Right atrium auricular region (tissue), 2 donors: ENCODE measurements around the gene MDP1. TPM values are rescaled to one million over a fixed set of nuclear protein-coding genes. Genes with fewer than 3 reads are reported as not detected.

Experiments
- DNase-seq: peaks from one replicate; pipeline ENCODE4 v3.0.0-alpha.2; 2019; ENCODE audit warnings: low spot score
- H3K27ac ChIP-seq, 2 donors: fragments of 200-600 bp; sonication (generic); 1 replicate in 1 of 2; 2 replicates in 1 of 2; pipeline ENCODE4 v1.5.1; 2016 to 2019
- H3K27me3 ChIP-seq, 2 donors: fragments of 200-600 bp; sonication (generic); one replicate each; pipeline versions ENCODE4 v1.5.1 to v1.6.0; 2017 to 2019
- H3K36me3 ChIP-seq: fragments of 200-600 bp; sonication (generic); one replicate; pipeline ENCODE4 v1.5.1; 2016
- H3K4me1 ChIP-seq, 2 donors: fragments of 200-600 bp; sonication (generic); one replicate each; pipeline versions ENCODE4 v1.5.1 to v1.6.0; 2017 to 2019
- H3K4me3 ChIP-seq, 2 donors: fragments of 200-600 bp; sonication (generic); 1 replicate in 1 of 2; 2 replicates in 1 of 2; pipeline ENCODE4 v1.5.1; 2017 to 2019; ENCODE audit warnings: mild to moderate bottlenecking in 1 of 2, moderate library complexity in 1 of 2
- H3K9me3 ChIP-seq, 2 donors: fragments of 200-600 bp; sonication (generic); one replicate each; pipeline ENCODE4 v1.5.1; 2019
- total RNA-seq, 2 donors: library from RNA; depleted of rRNA; stranded (reverse); fragments of >200 nt; gene quantifications; one replicate each; pipeline ENCODE4 v1.1.0, GENCODE V29; 2016
- TF ChIP-seq, protein P1 (sequence below), 2 donors: fragments of 200-600 bp; sonication (generic); IDR thresholded peaks; one replicate each; pipeline ENCODE4 v1.5.1; 2019; ENCODE audit warnings: antibody characterized with exemption in 2 of 2

MDP1 gene
- total RNA-seq, 2 donors from 2014 or later: 15.5 to 19.7 TPM

DNA sequence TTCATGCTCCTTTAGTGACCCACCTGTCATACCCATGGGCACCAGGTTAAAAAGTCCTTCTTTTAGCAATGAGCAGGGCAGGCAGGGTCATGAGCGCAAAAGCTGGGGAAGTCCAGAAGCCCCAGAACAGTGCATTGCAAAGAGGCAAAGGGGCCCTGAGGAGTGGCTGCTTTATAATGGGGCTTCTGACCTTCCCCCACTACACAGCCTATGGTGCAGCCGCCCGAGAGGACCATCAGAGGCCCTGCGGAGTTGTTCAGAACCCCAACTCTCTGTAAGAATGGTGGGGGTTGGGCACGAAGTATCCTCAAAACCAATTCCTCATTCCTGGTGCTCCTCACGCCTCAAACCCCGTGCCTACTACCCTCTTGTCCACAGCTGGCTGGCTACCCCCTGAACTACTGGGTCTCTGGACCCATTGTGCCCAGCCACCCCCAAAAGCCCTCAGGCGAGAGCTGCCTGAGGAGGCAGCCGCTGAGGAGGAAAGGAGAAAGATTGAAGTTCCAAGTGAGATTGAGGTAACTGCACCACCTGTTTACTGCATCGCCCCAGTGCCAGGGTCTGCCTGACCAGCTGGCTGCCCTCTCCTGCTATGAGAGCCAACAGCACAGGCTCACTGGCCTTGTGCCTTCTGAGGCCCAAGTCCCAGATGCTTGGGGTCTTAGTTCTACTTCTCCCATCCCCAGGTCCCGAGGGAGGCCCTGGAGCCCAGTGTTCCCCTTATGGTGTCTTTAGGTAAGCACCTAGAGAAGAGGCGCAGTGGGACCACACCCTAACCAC, 37.3 kb downstream of the MDP1 start:
- no peak for DNase-seq
- Histone ChIP-seq H3K4me3 (no peak overlapping the region), H3K36me3 (peaks cover 27% of the 10 kb centered on the region), H3K27ac (no peak overlapping the region), H3K27me3 (no peaks in the 10 kb centered on the region), H3K9me3 (no peaks in the 10 kb centered on the region), H3K4me1 (peaks cover 0 to 10% of the 10 kb centered on the region in 2 donors)
- TF ChIP-seq, protein P1, sequence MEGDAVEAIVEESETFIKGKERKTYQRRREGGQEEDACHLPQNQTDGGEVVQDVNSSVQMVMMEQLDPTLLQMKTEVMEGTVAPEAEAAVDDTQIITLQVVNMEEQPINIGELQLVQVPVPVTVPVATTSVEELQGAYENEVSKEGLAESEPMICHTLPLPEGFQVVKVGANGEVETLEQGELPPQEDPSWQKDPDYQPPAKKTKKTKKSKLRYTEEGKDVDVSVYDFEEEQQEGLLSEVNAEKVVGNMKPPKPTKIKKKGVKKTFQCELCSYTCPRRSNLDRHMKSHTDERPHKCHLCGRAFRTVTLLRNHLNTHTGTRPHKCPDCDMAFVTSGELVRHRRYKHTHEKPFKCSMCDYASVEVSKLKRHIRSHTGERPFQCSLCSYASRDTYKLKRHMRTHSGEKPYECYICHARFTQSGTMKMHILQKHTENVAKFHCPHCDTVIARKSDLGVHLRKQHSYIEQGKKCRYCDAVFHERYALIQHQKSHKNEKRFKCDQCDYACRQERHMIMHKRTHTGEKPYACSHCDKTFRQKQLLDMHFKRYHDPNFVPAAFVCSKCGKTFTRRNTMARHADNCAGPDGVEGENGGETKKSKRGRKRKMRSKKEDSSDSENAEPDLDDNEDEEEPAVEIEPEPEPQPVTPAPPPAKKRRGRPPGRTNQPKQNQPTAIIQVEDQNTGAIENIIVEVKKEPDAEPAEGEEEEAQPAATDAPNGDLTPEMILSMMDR (IDR thresholded peaks at IDR 0.05): no peak

GRCh38 chr14:24177891-24178290, 38.0 kb downstream of the MDP1 start:
- no peaks in the 10 kb centered on the region for H3K27me3 ChIP-seq
- H3K36me3 ChIP-seq: peaks cover 20% of the 10 kb centered on the region
- no peak overlapping the region for H3K4me3 ChIP-seq
- H3K9me3 ChIP-seq: no peaks in the 10 kb centered on the region
- no peak for DNase-seq
- TF ChIP-seq, protein P1 (IDR thresholded peaks at IDR 0.05): no peak
- peaks cover 0 to 10% of the 10 kb centered on the region in 2 donors for H3K4me1 ChIP-seq
- no peak overlapping the region for H3K27ac ChIP-seq

GRCh38 chr14:24177041-24177825, 38.6 kb downstream of the MDP1 start:
- Histone ChIP-seq H3K9me3 (no peaks in the 10 kb centered on the region), H3K36me3 (peaks cover 13% of the 10 kb centered on the region), H3K27me3 (no peaks in the 10 kb centered on the region), H3K27ac (no peak overlapping the region), H3K4me3 (no peak overlapping the region), H3K4me1 (peaks cover 0 to 10% of the 10 kb centered on the region in 2 donors)
- DNase-seq: no peak
- TF ChIP-seq, protein P1 (IDR thresholded peaks at IDR 0.05): no peak

DNA sequence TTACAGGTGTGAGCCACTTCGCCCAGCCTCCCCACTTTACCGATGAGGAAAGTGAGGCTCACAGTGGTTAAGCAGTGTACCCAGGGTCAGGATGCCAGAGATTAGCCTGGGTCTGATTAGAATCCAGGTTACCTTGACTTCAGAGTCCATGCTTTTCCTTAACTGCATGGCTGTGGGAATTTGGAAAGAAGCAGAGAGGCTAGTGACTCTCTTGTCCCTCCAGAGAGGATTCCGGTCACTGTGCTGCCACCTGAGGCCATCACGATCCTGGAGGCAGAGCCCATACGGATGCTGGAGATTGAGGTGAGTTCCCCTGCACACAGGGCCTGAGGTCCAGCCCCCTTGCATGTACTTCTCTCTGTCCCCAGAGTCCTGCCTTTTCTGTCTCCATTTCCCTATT, 39.3 kb downstream of the MDP1 start:
- H3K4me3 ChIP-seq: no peak overlapping the region
- peaks cover 7% of the 10 kb centered on the region for H3K36me3 ChIP-seq
- no peaks in the 10 kb centered on the region for H3K9me3 ChIP-seq
- peaks cover 0 to 15% of the 10 kb centered on the region in 2 donors for H3K4me1 ChIP-seq
- no peaks in the 10 kb centered on the region for H3K27me3 ChIP-seq
- no peak overlapping the region for H3K27ac ChIP-seq
- TF ChIP-seq, protein P1 (IDR thresholded peaks at IDR 0.05): no peak
- no peak for DNase-seq

- Histone ChIP-seq H3K9me3 (no peaks in the 10 kb centered on the region), H3K4me3 (peak overlapping the region in 1 of 2 donors; percentile 40), H3K27ac (no peak overlapping the region), H3K36me3 (peaks cover 6% of the 10 kb centered on the region), H3K4me1 (peaks cover 0 to 9% of the 10 kb centered on the region in 2 donors), H3K27me3 (no peaks in the 10 kb centered on the region)
- TF ChIP-seq, protein P1 (IDR thresholded peaks at IDR 0.05): no peak
- no peak for DNase-seq
These were observed 43.0 kb downstream of the MDP1 start for GRCh38 chr14:24172871-24173281.
